ENCODE results near the gene SNCA.

Gene SNCA

DNA sequence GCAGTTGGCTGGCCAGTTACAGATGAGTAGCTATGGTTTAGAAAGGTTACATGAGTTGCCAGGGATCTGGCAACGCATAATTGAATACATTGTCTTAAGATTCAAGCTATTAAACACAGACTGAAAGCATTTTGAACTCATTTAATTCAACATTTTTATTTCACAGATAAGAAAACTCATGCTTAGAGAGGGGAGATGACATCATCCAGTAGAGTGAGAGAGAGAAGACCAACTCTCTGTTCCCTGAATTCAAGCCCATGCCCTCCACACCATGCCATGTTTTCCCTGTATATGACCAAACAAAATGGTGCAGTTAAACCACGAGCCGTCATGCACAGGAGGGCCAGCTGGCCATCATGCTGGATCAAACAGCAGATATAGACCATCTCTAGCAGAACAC, 22.6 kb downstream of the SNCA start:
- DNase-seq (ENCODE audit: low read depth in 2 of 2, low spot score in 1 of 2), result no peak

DNA sequence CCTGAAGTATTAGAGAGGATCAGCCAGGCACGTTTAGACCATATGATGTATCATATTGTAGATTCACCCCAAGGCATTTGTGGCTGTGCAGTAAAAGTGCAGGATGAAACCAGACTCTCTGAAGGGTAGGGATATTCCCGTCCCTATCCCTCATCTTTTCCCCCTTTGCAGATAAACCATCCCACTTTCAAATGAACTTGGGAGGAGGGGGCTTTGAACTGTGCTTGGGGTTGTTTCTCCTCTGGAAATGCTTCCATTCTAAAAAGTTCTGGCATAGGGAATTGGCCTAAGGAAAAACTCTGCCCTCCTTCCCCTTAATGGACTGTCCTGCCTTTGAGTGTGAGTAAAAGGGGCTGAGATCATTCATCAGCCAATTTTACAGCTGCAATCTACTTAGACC, 23.8 kb downstream of the SNCA start:
- no peak for DNase-seq (ENCODE audit: low read depth in 2 of 2, low spot score in 1 of 2)

GRCh38 chr4:89807441-89808140, 29.4 kb downstream of the SNCA start:
- DNase-seq (ENCODE audit: low read depth in 2 of 2, low spot score in 1 of 2), result no peak

GRCh38 chr4:89805297-89805696, 31.7 kb downstream of the SNCA start:
- no peak for DNase-seq (ENCODE audit: low read depth in 2 of 2, low spot score in 1 of 2)

- DNase-seq (ENCODE audit: low read depth in 2 of 2, low spot score in 1 of 2), result no peak
Observed at GRCh38 chr4:89803915-89804314, 33.0 kb downstream of the SNCA start.

DNA sequence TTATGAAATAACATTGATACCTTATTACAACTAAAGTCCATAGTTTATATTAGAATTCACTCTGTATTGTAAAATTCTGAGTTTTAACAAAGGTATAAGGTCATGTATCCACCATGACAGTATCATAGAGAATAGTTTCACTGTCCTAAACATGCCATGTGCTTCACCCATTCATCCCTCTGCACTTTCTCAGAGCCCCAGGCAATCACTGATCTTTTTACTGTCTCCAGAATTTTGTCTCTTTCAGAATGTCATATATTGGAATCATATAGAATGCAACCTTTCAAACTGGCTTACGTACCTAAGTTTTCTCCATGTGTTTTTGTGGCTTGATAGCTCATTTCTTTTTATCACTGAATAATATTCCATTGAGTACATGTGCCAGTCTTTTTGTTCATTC, 33.9 kb downstream of the SNCA start:
- DNase-seq (ENCODE audit: low read depth in 2 of 2, low spot score in 1 of 2), result no peak

GRCh38 chr4:89800527-89801103, 36.3 kb downstream of the SNCA start:
- no peak for DNase-seq (ENCODE audit: low read depth in 2 of 2, low spot score in 1 of 2)

DNA sequence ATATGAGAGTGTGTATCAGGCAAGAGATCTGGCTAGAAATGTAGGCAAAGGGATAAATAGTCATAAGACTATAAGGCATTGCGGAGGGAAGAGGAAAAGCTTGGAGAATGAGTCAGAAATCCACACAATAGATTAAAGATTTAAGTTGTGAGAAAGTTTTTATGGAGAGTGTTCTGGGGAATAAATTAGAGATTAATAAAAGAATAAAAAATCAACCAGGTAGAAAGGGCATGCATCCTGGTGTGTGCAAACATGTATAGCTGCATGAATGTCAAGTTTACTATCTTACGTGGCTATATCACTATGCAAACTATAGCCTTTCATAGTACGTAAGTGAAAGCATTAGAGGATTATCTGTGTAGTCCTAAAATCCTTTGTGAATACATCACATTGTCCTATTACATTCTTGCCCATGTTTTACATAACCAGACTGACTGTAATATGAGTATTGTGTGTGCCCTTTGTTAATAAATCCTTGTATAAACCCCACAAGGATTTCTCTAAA, 36.9 kb downstream of the SNCA start:
- no peak for DNase-seq (ENCODE audit: low read depth in 2 of 2, low spot score in 1 of 2)

- no peak for DNase-seq (ENCODE audit: low read depth in 2 of 2, low spot score in 1 of 2)
Observed at GRCh38 chr4:89799071-89799470, 37.9 kb downstream of the SNCA start.

DNA sequence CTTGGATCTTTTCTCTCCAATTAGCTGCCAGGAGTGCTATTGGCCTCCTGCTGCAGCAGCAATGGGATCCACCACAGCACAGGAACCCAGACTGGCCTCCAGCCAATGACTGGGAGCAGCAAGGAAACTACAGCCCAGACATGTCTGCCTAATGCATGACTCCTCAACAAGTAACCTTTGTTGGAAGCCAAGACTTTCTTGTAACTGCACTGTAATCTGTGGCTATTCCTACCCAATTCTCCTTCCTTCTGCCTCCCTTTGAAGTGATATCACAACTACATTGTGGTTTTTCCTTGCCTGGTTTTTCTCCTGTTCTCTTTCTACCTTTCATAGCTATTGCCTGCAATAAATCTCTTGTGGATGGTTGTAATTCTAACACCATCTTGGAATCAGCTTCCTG, 39.8 kb downstream of the SNCA start:
- no peak for DNase-seq (ENCODE audit: low read depth in 2 of 2, low spot score in 1 of 2)

DNA sequence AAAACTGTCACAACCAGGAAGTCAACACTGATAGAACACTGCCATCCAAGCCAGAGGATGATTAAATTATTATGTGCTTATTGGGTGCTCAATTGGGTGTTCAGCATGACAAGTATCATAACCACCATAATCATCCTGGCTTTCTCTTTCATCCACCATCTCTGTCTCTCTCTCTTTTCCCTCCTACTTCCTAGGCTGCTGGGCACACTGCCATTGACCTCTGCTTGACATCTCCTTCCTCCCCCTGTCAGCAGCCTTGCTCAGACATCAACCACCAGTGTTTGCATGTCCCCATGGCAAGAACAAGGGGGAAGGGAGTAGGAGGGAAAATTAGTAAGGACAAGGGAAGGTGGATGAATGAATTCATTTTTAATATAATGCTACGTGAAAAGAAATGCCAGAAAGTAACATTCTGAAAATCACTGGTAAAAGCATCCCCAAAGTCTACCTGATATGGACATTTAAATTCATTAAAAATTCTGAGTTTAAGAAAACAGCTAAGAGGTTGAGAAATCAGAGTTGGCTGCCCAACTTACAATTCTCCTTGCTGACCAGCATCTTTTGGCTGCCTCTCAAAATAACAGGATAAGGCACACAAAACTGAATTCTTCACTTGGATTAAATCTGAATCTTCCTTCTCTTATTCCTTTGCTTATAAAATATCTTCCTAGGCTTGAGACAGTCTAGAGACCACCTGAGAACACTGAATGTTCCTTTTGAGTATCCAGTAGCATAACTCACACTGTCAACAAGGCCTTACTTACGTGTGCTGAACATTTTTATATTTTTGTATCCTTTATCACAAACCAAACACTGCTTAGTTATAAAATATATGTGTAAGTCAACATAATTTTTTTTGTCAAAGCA, 48.5 kb downstream of the SNCA start:
- no peak for DNase-seq (ENCODE audit: low read depth in 2 of 2, low spot score in 1 of 2)

DNA sequence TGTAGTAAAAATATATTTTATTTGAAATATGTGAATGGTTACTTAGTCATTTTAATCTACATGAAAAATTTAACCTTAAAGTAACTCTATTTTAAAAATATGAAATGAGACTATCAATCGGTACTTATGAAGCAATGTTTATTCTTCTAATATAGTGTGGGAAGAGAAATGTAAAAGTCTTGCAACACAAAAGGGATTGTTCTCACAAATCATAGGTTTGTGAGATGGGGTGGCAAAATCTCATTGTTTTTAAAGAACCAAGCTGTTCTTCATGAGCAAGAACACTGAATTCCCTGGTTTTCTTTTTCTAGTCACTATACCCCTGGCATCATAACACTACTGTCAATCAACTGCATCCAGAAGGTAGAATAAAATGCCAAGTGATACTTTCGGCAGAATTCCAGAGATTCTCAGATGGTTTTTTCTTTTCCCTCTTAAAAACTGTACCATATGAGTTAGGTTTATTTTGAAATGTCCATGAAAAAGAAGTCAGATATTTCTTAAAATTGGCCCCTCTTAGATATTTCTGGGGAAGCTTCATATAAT, 52.2 kb downstream of the SNCA start:
- no peak for DNase-seq (ENCODE audit: low read depth in 2 of 2, low spot score in 1 of 2)

DNA sequence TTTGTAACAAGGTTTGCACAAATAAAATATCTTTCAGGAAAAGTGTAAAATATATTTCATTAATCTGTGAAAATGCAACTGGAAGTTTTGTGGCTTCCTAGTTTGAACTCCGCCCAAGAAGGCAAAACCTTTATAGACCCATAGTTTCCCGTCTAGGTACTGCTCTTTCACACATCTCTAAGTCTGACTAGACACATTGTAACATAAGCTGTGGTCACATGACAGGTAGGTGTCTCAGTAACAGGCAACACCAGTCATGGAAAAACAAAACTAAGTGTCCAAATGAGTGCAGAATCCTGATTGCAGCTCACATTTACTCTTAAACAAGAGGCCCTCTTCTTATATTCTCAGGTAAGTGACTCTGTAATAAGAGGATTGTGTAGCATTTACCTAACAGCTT, 55.6 kb downstream of the SNCA start:
- no peak for DNase-seq (ENCODE audit: low read depth in 2 of 2, low spot score in 1 of 2)

GRCh38 chr4:89773805-89774204, 63.2 kb downstream of the SNCA start:
- DNase-seq (ENCODE audit: low read depth in 2 of 2, low spot score in 1 of 2), result no peak

DNA sequence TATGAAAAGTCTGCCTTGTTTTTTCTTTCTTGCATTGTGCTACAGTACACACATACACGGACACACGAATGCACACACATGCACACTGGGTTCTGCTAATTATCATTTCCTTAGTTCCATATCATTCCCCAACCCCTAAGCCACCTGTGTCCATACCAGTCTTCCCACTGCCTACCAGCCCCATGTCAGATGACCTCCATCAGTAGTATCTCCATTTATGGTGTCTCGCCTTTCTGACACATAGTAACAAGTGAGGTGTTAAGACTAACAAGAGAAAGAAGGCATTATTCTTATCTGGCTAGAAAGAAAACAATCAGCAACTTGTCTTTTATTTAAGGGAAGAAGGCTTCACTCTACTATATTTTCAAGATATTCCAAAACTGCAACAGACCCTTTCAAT, 67.1 kb downstream of the SNCA start:
- DNase-seq (ENCODE audit: low read depth in 2 of 2, low spot score in 1 of 2), result no peak

GRCh38 chr4:89767924-89768323, 69.0 kb downstream of the SNCA start:
- no peak for DNase-seq (ENCODE audit: low read depth in 2 of 2, low spot score in 1 of 2)

DNA sequence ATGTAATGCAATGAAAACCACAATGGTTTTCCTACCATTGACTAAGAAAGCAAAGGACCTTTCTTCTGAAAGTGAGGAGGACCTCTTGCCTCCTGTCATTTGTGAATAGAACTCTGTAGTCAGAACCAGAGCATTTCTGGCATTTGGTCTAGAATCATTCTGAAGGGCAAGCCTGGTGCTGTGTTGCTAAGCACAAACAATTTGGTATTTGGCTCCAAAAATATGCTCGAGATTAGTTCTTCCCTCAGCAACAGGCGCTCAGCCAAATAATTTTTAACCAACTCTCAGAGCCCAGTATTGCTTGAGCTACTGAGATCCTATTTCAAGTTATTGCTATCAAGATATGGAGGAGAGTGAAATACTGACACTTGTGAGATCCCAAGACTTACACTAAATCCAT, 71.0 kb downstream of the SNCA start:
- DNase-seq (ENCODE audit: low read depth in 2 of 2, low spot score in 1 of 2), result no peak

GRCh38 chr4:89765528-89765927, 71.4 kb downstream of the SNCA start:
- no peak for DNase-seq (ENCODE audit: low read depth in 2 of 2, low spot score in 1 of 2)

- no peak for DNase-seq (ENCODE audit: low read depth in 2 of 2, low spot score in 1 of 2)
Observed at GRCh38 chr4:89762311-89762710, 74.7 kb downstream of the SNCA start.

GRCh38 chr4:89759426-89759825, 77.5 kb downstream of the SNCA start:
- DNase-seq (ENCODE audit: low read depth in 2 of 2, low spot score in 1 of 2), result no peak

DNA sequence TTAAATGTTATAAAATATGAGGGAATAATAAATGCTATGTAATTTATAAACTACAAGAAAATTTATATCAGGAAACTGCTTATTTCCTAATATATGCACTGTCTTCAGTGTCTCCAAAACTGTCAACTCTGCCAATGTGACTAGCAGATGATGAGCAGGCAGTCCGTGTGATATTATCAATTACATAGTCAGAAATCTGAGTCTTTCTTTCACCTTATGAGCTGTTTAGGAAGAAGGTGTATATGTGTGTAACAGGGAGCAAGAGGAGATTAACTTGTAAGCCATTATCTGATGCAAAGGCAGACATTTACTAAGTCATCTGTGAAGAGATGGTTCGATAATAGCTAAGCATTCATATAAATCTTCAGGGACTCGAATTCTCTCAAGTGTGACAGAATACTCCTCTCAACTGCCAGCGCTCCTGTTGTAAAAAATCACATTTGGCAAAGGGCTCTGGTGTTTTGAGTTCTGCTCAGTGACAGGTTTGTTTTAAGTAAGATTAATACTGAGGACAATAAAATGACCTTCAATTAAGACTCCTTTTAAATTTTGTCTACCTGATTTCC, 79.7 kb downstream of the SNCA start:
- DNase-seq (ENCODE audit: low read depth in 2 of 2, low spot score in 1 of 2), result no peak

DNA sequence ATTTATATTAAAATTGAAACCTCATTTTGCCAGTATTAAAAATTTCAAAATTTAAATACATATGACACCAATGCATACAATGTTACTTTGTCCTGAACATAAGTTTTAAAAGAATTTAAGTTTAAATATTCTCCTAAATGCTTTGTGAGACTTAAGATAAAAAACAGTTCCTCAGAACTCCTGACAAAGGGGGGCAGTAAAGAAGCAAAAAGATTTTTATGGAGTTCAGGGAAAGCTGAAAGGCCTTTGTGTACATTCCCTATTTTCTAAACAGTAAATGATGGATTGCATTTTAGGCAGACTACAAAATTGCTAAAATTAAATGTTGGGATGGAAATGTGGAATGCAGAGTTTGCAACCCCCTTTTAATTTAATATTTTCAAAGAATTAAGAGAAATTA, 81.7 kb downstream of the SNCA start:
- DNase-seq (ENCODE audit: low read depth in 2 of 2, low spot score in 1 of 2), result no peak

Measured in stimulated activated CD8-positive, alpha-beta memory T cell treated with anti-CD3 and anti-CD28 coated beads, Interleukin-4, amount 100 ng/mL, for 1 hour (primary cell).